NCI-H128 (cell line): ENCODE measurements around the gene FUBP3.

Source experiments
- DNase-seq: peaks from one replicate; lab custom pipeline; 2025; ENCODE audit not compliant: unreplicated experiment; lab: John Stamatoyannopoulos, UW

FUBP3 gene, protein sequence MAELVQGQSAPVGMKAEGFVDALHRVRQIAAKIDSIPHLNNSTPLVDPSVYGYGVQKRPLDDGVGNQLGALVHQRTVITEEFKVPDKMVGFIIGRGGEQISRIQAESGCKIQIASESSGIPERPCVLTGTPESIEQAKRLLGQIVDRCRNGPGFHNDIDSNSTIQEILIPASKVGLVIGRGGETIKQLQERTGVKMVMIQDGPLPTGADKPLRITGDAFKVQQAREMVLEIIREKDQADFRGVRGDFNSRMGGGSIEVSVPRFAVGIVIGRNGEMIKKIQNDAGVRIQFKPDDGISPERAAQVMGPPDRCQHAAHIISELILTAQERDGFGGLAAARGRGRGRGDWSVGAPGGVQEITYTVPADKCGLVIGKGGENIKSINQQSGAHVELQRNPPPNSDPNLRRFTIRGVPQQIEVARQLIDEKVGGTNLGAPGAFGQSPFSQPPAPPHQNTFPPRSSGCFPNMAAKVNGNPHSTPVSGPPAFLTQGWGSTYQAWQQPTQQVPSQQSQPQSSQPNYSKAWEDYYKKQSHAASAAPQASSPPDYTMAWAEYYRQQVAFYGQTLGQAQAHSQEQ

GRCh38 chr9:130578865-130579737 is at the start of gene FUBP3:
FUBP3 (plus strand) TSS chr9:130579577; CDS start chr9:130579681, 104 bp downstream.
- DNase-seq = peak; percentile 89

DNA sequence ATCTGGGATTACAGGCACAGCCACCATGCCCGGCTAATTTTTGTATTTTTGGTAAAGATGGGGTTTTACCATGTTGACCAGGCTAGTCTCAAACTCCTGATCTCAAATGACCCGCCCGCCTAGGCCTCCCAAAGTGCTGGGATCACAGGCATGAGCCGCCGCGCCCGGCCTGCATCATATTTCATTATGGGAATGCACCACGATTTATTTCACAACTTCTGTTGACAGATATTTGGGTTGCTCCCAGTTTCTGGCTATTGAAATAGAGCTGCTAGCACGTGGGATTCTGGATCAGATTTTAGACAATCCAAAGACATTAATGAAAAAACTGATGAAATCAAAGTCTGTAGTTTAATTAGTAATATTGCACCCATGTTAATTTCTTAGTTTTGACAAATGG is 48.4 kb upstream of the FUBP3 start:
- no peak for DNase-seq

DNA sequence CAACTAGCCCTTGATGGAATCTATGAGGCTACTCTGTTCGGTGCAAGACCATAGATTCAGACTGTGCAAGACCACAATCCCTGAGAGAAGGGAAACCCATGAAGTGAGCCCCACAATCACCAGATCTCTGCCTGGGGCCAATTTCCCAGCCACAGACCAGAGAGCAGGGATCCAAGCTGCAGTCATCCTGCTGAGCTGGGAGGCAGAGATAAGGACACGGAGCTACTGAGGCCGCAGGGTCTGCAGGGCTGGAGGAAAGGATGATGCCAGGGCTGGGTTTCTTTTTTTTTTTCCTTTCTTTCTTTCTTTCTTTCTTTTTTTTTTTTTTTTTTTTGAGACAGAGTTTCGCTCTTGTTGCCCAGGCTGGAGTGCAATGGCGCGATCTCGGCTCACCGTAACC is 47.7 kb upstream of the FUBP3 start:
- DNase-seq = no peak

GRCh38 chr9:130532426-130533080 is 46.8 kb upstream of the FUBP3 start:
- no peak for DNase-seq

GRCh38 chr9:130535818-130536521 is 43.4 kb upstream of the FUBP3 start:
- DNase-seq = peak; percentile 95

GRCh38 chr9:130536701-130537107 is 42.7 kb upstream of the FUBP3 start:
- no peak for DNase-seq

DNA sequence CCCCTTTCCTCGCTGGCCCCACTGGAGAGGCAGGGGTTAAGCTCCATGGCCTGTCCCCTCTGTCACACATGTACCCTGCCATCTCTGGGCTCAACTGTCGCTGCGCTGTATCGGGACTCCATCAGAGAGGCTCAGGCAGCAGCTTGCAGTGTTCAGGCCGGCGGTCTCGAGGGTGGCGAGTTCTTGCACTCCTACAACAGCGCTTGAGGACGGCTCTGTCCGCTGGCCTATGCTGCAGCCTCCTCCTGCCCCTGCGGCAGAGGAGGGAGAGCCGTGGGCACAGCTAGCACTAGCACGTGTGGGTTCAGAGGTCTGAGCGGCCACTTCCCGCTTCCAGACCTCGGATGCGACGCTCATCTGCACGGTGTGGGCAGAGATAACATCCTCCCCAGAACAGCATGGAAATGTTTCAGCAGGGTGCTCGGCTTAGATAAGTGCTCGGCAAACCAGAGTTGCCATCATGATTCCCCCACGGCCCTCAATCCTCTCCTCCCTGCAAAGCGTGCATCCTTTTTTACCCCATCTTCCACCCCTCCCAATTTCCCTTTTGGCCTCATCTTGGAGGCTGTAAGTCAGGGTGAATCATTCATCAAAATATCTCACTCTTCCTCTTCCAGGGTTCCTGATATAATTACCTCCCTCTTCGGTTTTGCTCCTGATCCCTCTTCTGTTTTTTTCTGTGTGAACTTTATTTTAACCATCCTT is 41.9 kb upstream of the FUBP3 start:
- no peak for DNase-seq

- DNase-seq = no peak
Measured at GRCh38 chr9:130539420-130540223, 39.8 kb upstream of the FUBP3 start.

- DNase-seq = no peak
Measured at GRCh38 chr9:130541533-130541932, 37.8 kb upstream of the FUBP3 start.

DNA sequence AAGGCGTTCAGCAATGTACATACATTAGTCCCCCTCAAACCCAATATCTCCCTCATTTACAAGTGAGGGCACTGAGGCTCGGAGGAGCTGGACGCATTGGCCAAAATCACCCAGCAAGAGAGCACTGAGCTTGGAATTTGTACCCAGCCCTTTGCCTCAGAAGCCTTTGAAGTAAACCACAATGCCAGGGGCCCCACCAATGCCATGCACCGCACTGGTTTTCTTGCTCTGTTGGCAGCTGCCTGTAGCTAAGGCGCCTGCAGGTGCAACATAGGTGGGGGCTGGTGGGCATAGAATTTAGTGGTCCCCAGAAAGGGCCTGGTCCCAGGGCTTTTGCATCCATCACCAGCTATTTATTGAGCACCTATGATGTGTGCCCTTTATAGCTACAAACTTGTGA is 37.3 kb upstream of the FUBP3 start:
- DNase-seq = no peak

DNA sequence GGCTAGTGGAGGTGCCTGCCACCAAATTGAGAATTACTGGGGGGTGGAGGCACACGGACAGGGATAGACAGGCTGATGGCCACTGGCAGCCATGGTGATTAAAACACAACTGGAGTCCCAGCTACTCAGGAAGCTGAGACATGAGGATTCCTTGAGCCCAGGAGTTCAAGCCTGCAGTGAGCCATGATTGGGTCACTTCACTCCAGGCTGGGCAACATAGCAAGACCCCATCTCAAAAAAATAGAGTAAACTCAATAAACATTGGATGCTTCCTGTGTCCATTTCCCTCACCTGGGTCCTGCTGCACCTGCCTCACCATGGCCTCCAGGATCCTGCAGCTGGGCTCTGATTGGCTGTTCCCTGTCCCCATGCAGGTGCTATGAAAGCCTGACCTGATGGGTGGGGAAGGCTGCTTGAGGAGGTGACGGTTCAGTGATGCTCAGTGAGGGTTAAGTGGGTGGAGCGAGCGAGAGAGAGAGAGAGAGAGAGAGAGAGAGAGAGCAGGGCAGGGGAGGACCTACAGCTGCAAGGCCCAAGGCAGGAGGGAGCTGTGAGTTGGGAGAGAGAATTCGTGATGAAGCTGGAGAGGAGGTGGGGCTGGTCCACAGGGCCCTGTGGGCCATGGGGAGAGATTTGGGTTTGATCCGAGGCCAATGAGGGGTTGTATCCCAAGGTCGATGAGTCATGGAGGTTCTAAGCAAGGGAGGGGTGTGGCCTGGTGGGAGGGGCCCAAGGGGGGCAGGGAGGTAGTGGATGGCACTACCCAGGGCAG is 36.7 kb upstream of the FUBP3 start:
- no peak for DNase-seq

DNA sequence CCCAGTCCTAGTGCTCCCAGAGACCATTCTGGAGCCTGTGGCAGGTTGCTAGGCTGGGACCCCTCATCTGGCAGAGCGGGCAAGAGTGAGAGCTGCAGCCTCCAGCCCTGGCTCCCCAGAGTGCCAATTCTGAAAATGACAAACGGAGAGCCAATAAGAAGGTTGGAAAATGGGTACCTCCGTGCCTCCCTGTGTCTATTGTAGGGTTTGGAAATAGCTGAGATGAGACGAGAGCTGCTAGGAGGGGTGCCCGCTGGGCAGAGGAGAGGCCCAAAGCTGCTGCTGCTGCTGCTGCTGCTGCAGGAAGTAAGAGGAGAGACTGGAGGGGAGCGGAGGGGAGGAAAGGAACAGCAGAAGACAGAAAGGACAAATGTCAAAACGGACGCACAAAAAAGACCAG is 36.0 kb upstream of the FUBP3 start:
- no peak for DNase-seq

DNA sequence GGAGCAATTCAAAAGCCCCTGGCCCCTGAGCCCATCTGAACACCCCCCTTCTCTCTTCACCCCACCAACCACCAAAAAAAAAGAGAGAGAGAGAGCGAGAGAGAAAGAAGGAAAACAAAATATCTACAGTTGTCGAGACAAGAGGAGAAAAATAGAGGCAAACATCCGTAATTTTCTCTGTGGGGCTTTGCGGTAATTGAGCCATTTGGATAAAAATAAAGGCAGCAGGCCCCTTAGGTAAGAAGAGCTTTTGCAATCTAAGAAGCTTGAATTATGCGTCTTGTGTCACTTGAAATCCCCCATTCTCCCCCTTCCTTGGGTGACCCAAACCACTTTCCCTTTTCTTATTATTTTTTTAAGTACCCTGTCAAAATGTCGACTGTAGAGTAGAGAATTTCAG is 35.5 kb upstream of the FUBP3 start:
- DNase-seq = no peak

DNA sequence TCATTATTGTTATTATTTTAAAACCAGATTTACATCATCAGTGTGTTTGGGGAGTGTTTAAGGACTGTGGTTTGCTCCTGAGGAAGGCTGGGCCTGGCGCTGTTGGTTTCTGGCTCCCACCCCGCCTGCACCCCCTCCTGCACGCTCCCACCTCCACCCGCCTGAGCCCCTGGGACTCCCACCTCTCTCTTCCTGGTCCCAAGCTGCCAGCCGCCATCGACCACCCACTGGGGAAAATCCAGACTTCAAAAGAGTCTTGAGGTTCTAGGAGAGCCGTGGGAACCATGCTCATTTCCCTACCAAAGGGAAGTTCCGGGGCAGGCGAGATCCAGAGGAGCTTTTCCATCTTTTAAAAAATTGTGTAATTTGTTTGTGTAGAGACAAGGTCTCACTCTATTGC is 35.0 kb upstream of the FUBP3 start:
- DNase-seq = no peak

GRCh38 chr9:130548103-130548502 is 31.3 kb upstream of the FUBP3 start:
- DNase-seq = no peak

DNA sequence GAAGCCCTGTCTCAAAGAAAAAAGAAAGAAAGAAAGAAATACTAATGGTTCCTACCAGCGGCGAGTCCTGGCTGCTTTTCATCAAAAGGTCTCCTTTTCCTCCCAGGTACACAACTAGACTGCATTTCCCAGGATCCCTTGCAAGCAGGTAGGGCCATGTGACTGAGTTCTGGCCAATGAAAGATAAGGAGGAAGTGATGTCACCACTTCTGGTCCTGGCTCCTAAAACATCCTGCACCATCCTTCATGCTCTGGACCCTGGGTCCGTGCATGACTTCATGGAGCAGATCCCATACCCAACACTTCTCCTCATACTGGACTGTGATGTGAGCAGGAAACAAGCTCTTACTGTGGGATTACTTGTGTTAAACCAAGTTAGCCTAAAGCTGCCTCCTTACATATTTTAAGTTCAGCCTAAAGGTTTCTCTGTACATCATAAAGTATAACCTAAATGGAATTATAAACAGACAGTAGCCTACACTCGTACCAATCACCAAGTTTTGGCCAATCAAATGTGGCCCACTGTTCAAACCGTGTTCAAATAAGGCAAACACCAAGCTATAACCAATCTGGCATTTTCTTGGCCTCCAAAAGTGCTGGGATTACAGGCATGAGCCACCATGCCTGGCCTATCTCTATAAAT is 30.2 kb upstream of the FUBP3 start:
- DNase-seq = no peak

DNA sequence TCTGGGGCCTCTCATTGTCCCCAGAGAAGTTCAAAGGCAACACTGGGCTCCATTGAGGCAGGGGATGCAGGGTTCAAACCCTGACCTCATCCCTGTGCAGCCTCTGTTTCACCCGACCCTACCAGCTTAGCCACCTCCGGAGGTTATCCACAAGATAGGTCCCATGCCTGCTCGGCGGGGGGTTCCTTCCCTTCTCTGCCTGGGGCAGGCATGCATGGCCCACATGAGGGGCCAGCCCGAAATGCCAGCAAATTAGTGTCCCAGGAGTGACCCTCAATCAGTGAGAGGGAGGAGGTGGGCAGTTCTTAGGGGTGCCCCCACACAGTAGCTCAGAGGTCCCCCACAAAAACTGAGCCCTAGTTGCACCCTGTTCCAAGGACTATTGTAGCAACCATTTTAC is 24.8 kb upstream of the FUBP3 start:
- no peak for DNase-seq

- no peak for DNase-seq
Measured at GRCh38 chr9:130555061-130555460, 24.3 kb upstream of the FUBP3 start.
